ENCODE data around the gene LDLRAD4.

LDLRAD4 gene

GRCh38 chr18:13460946-13461345 lies 242.4 kb downstream of the LDLRAD4 start:
- no peak overlapping the region for H3K9ac ChIP-seq (ENCODE audit: low read length)
- H3K9me3 ChIP-seq (ENCODE audit: insufficient read depth, low read length) = no peaks in the 10 kb centered on the region
- no peaks in the 10 kb centered on the region for H3K36me3 ChIP-seq (ENCODE audit: low read length)
- no peaks in the 10 kb centered on the region for H3F3A ChIP-seq (ENCODE audit: insufficient read depth)
- no peaks in the 10 kb centered on the region for H4K20me1 ChIP-seq (ENCODE audit: low read depth, low read length)
- no peaks in the 10 kb centered on the region for H3K9me2 ChIP-seq (replicated peaks; ENCODE audit: insufficient read depth, low read length)
- H3K79me2 ChIP-seq (ENCODE audit: insufficient read depth, low read length) = no peaks in the 10 kb centered on the region
- no peak overlapping the region for H3K4me2 ChIP-seq (ENCODE audit: low read depth, low read length, poor library complexity, severe bottlenecking)
- no peaks in the 10 kb centered on the region; the same call in 1 of the 2 replicates for H3K27me3 ChIP-seq (ENCODE audit: low read length)
- no peak overlapping the region for H3K27ac ChIP-seq (ENCODE audit: low read depth, low read length)
- H3K4me3 ChIP-seq (ENCODE audit: insufficient read depth, low read length, poor library complexity, severe bottlenecking) = no peak overlapping the region
- TF ChIP-seq EZH2phosphoT487 (conservative IDR thresholded peaks at IDR 0.05; ENCODE audit: low read length) (no peak), CTCF (IDR thresholded peaks at IDR 0.05; ENCODE audit: insufficient read depth, low read length, poor library complexity, severe bottlenecking) (no peak)
- no peak overlapping the region for H2AFZ ChIP-seq (ENCODE audit: low read depth, low read length, severe bottlenecking)

GRCh38 chr18:13461469-13461868 lies 242.9 kb downstream of the LDLRAD4 start:
- no peaks in the 10 kb centered on the region for H3K36me3 ChIP-seq (ENCODE audit: low read length)
- H3K27ac ChIP-seq (ENCODE audit: low read depth, low read length) = no peak overlapping the region
- H3K9ac ChIP-seq (ENCODE audit: low read length) = no peak overlapping the region
- no peaks in the 10 kb centered on the region for H4K20me1 ChIP-seq (ENCODE audit: low read depth, low read length)
- H3K9me2 ChIP-seq (replicated peaks; ENCODE audit: insufficient read depth, low read length) = no peaks in the 10 kb centered on the region
- H3K4me2 ChIP-seq (ENCODE audit: low read depth, low read length, poor library complexity, severe bottlenecking) = no peak overlapping the region
- no peaks in the 10 kb centered on the region; the same call in 1 of the 2 replicates for H3K27me3 ChIP-seq (ENCODE audit: low read length)
- no peak overlapping the region for H3K4me3 ChIP-seq (ENCODE audit: insufficient read depth, low read length, poor library complexity, severe bottlenecking)
- H3K79me2 ChIP-seq (ENCODE audit: insufficient read depth, low read length) = no peaks in the 10 kb centered on the region
- no peak overlapping the region for H2AFZ ChIP-seq (ENCODE audit: low read depth, low read length, severe bottlenecking)
- no peaks in the 10 kb centered on the region for H3F3A ChIP-seq (ENCODE audit: insufficient read depth)
- TF ChIP-seq CTCF (IDR thresholded peaks at IDR 0.05; ENCODE audit: insufficient read depth, low read length, poor library complexity, severe bottlenecking) (no peak), EZH2phosphoT487 (conservative IDR thresholded peaks at IDR 0.05; ENCODE audit: low read length) (no peak)
- H3K9me3 ChIP-seq (ENCODE audit: insufficient read depth, low read length) = no peaks in the 10 kb centered on the region

- Histone ChIP-seq H4K20me1 (ENCODE audit: low read depth, low read length) (no peaks in the 10 kb centered on the region), H3K9ac (ENCODE audit: low read length) (no peak overlapping the region), H3K9me2 (replicated peaks; ENCODE audit: insufficient read depth, low read length) (no peaks in the 10 kb centered on the region), H3K27ac (ENCODE audit: low read depth, low read length) (no peak overlapping the region), H3K4me3 (ENCODE audit: insufficient read depth, low read length, poor library complexity, severe bottlenecking) (no peak overlapping the region), H3K27me3 (ENCODE audit: low read length) (no peaks in the 10 kb centered on the region; the same call in 1 of the 2 replicates), H3K79me2 (ENCODE audit: insufficient read depth, low read length) (no peaks in the 10 kb centered on the region), H3F3A (ENCODE audit: insufficient read depth) (no peaks in the 10 kb centered on the region), H3K9me3 (ENCODE audit: insufficient read depth, low read length) (no peaks in the 10 kb centered on the region), H2AFZ (ENCODE audit: low read depth, low read length, severe bottlenecking) (no peak overlapping the region), H3K36me3 (ENCODE audit: low read length) (no peaks in the 10 kb centered on the region), H3K4me2 (ENCODE audit: low read depth, low read length, poor library complexity, severe bottlenecking) (no peak overlapping the region)
- TF ChIP-seq EZH2phosphoT487 (conservative IDR thresholded peaks at IDR 0.05; ENCODE audit: low read length) (no peak), CTCF (IDR thresholded peaks at IDR 0.05; ENCODE audit: insufficient read depth, low read length, poor library complexity, severe bottlenecking) (no peak)
These were observed 243.4 kb downstream of the LDLRAD4 start for GRCh38 chr18:13461936-13462335.

Data from SU-DHL-6 (cell line).